Measurements from ENCODE around the gene TACR1.

GRCh38 chr2:75031906-75032803, 167.2 kb downstream of the TACR1 start:
- TF ChIP-seq CTCF (IDR thresholded peaks at IDR 0.05; ENCODE audit: poor library complexity), result no peak
- no peak for TF ChIP-seq EZH2 (IDR thresholded peaks at IDR 0.05; ENCODE audit: borderline replicate concordance)
